ENCODE measurements around the gene CARD14.

CARD14 gene

DNA sequence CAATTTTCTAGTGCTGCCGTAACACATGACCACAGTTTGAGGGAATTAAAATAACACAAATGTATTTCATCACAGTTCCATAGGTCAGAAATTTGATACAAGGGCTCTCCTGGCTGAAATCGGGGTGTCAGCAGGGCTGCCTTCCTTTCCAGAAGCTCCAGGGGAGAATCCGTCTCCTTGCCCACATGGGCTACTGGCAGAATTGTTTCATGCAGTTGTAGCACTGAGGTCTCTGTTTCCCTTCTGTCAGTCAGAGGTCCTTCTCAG is 43.4 kb upstream of the CARD14 start:
- DNase-seq (ENCODE audit: extremely low read depth, low read depth) = no peak
- no peak overlapping the region for H3K4me3 ChIP-seq (replicated peaks; ENCODE audit: low read depth, low read length)
- no peak for TF ChIP-seq CTCF (IDR thresholded peaks at IDR 0.05; ENCODE audit: low read depth, low read length, missing control alignments)

- no peak for DNase-seq (ENCODE audit: extremely low read depth, low read depth)
- TF ChIP-seq CTCF (IDR thresholded peaks at IDR 0.05; ENCODE audit: low read depth, low read length, missing control alignments) = no peak
- H3K4me3 ChIP-seq (replicated peaks; ENCODE audit: low read depth, low read length) = no peak overlapping the region
Observed at GRCh38 chr17:80129006-80129565, 40.7 kb upstream of the CARD14 start.

- no peak for DNase-seq (ENCODE audit: extremely low read depth, low read depth)
- TF ChIP-seq CTCF (IDR thresholded peaks at IDR 0.05; ENCODE audit: low read depth, low read length, missing control alignments) = no peak
- no peak overlapping the region for H3K4me3 ChIP-seq (replicated peaks; ENCODE audit: low read depth, low read length)
Observed at GRCh38 chr17:80130992-80131391, 38.8 kb upstream of the CARD14 start.

- no peak for TF ChIP-seq CTCF (IDR thresholded peaks at IDR 0.05; ENCODE audit: low read depth, low read length, missing control alignments)
- DNase-seq (ENCODE audit: extremely low read depth, low read depth) = no peak
- H3K4me3 ChIP-seq (replicated peaks; ENCODE audit: low read depth, low read length) = no peak overlapping the region
Observed at GRCh38 chr17:80132906-80133625, 36.8 kb upstream of the CARD14 start.

GRCh38 chr17:80133626-80133970 is 36.2 kb upstream of the CARD14 start:
- no peak for DNase-seq (ENCODE audit: extremely low read depth, low read depth)
- H3K4me3 ChIP-seq (replicated peaks; ENCODE audit: low read depth, low read length) = no peak overlapping the region
- TF ChIP-seq CTCF (IDR thresholded peaks at IDR 0.05; ENCODE audit: low read depth, low read length, missing control alignments) = no peak

DNA sequence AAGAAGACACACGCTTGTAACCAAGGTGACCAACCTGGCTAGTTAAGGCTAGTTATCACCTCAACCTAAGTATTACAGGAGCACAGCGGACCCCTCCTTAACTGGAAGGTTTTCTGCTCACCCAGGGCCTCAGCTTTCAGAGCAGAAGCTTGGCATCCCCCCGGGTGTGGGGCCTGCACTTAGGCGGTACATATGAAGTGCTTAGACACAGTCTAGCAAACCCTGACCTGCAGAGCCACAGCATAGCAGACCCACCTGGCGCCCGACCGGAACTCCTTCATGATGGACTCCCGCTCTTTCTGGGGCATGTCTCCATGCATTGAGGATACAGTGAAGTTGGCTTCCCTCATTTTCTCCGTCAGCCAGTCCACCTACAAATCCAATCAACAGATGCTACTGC is 32.7 kb upstream of the CARD14 start:
- no peak for DNase-seq (ENCODE audit: extremely low read depth, low read depth)
- TF ChIP-seq CTCF (IDR thresholded peaks at IDR 0.05; ENCODE audit: low read depth, low read length, missing control alignments) = no peak
- H3K4me3 ChIP-seq (replicated peaks; ENCODE audit: low read depth, low read length) = no peak overlapping the region
